Measurements from ENCODE around the gene RPP38. TPM values are rescaled to one million over a fixed set of nuclear protein-coding genes. Genes with fewer than 3 reads are reported as not detected.

Gene RPP38
- total RNA-seq, 1 donor from 2014 or later = 19.1 TPM

GRCh38 chr10:15106352-15107013, 9.3 kb downstream of the RPP38 start:
- peak; percentile 61 for DNase-seq (ENCODE audit: low spot score)

- no peak for DNase-seq (ENCODE audit: low spot score)
Measured at GRCh38 chr10:15112657-15113056, 15.5 kb downstream of the RPP38 start.

GRCh38 chr10:15113766-15114165, 16.6 kb downstream of the RPP38 start:
- no peak for DNase-seq (ENCODE audit: low spot score)

DNA sequence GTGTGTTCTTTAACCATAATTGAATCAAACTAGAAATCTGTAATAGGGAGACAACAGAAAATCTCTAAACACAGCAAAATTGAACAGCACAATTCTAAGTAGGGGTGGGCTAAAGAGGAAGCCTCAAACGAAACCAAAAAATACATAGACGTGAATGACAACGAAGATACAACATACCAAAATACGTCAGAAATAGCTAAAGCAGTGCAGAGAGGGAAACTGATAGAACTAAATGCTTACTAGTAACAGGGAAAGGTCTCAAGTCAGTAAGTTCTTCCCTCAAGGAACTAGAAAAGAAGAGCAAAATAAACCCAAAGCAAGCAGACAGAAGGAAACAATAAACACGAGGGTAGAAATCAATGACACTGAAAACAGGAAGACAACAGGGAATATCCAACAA, 19.1 kb downstream of the RPP38 start:
- DNase-seq (ENCODE audit: low spot score) = no peak

DNA sequence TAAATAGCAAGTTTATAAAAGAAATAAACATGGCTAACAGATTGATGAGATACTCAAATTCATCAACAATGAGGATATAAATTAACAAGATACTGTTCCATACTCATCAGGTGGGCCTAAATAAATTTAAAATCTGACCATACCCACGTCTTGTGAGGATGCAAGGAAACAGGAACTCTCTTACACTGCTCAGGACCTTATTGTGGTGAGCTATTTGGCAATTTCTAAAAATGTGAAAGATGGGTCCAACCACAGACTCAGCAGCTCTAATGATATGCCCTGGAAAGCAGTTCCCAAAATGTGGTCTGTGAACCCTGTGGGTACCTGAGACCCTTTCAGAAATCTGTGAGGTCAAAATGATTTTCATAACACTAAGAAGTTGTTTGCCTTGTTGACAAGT, 21.5 kb downstream of the RPP38 start:
- DNase-seq (ENCODE audit: low spot score) = no peak

GRCh38 chr10:15120523-15120922, 23.4 kb downstream of the RPP38 start:
- no peak for DNase-seq (ENCODE audit: low spot score)

- DNase-seq (ENCODE audit: low spot score) = no peak
Measured at GRCh38 chr10:15121707-15122106, 24.6 kb downstream of the RPP38 start.

- DNase-seq (ENCODE audit: low spot score) = no peak
Measured at GRCh38 chr10:15122477-15123030, 25.4 kb downstream of the RPP38 start.

- DNase-seq (ENCODE audit: low spot score) = no peak
Measured at GRCh38 chr10:15123749-15124184, 26.6 kb downstream of the RPP38 start.

GRCh38 chr10:15124190-15124589, 27.0 kb downstream of the RPP38 start:
- no peak for DNase-seq (ENCODE audit: low spot score)

- no peak for DNase-seq (ENCODE audit: low spot score)
Measured at GRCh38 chr10:15124908-15125307, 27.8 kb downstream of the RPP38 start.

DNA sequence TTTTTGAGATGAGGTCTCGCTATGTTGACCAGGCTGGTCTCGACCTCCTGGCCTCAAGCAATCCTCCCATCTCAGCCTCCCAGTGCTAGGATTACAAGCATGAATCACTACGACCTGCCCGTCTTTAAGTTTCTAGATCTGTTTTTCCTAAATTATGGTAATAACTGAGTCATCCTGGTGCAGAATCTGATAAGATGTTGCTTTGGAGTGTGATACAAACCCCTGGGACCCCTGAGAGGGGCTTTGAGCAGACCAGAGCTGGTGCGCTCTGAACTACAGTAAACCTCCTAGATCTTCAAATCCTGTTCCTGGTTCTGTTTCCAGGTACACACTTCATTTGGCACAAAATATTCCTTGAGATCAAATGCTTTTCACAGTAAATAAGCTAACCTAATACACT, 34.2 kb downstream of the RPP38 start:
- no peak for DNase-seq (ENCODE audit: low spot score)

DNA sequence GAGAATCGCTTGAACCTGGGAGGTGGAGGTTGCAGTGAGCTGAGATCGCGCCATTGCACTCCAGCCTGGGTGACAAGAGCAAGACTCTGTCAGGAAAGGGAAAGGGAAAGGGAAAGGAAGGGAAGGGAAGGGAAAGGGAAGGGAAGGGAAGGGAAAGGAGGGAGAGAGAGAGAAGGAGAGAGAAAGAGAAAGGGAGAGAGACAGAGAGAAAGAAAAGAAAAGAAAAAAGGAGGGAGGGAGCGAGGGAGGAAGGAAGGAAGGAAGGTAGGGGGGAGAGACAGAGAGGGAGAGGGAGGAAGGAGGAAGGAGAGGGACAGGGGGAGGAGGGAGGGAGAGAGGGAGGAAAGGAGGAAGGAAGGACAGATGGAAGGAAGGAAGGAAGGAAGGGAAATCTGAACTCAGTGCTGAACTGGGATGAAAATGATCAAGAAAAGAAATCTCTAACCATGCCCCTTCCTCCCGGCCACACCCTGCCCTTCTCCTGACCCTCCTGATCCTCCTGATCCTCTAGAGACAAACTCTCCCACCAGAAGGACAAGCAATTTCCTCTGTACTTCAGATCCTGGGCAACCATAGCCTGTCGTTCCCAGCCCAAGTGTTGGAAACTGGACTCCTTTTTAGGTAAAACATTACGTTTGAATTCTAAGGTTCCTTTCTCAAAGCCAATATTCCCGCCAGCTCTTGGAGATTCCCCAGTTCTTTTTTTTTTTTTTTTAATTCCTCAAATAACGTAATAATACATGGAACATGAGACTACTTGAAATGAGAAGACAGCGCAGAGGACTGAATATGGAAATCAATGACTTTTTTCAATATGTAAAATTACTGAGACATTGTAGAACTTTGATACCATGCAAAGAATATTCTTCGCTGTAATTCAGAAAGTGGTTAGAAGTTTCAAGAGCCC, 39.2 kb downstream of the RPP38 start:
- no peak for DNase-seq (ENCODE audit: low spot score)

DNA sequence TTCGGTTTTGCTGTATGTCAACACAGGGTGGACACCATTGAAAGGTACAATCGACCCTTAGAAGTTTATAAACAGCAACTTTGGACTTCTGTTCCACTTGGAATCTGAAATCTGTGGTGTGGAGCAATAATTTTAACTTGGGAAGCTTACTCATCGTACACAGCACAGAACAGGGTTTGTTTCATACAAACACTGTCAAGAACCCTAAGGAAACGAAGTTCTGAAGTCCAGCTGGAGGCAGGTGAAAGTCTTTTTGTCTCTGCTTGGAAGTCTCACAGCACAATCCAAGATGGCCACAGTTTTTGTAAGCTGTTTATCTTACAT, 39.8 kb downstream of the RPP38 start:
- DNase-seq (ENCODE audit: low spot score) = no peak

DNA sequence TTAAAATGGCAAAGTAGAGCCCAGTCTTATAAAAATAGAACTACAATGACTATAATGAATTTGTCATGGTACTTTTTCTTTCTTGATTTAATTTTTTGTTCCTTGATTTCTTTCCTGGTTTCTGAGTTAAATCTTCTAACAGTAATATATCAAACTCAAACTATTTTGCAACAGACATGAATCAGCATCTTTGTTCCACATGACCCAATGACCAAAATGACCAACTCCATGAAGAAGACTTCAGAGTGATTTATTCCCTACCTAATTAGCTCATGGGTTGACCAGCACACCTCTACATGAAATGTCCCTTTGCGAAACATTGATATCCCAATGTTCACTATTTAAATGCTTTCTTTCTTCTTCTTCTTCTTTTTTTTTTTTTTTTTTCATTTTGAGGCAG, 40.5 kb downstream of the RPP38 start:
- no peak for DNase-seq (ENCODE audit: low spot score)

GRCh38 chr10:15140698-15141097, 43.5 kb downstream of the RPP38 start:
- DNase-seq (ENCODE audit: low spot score) = no peak

DNA sequence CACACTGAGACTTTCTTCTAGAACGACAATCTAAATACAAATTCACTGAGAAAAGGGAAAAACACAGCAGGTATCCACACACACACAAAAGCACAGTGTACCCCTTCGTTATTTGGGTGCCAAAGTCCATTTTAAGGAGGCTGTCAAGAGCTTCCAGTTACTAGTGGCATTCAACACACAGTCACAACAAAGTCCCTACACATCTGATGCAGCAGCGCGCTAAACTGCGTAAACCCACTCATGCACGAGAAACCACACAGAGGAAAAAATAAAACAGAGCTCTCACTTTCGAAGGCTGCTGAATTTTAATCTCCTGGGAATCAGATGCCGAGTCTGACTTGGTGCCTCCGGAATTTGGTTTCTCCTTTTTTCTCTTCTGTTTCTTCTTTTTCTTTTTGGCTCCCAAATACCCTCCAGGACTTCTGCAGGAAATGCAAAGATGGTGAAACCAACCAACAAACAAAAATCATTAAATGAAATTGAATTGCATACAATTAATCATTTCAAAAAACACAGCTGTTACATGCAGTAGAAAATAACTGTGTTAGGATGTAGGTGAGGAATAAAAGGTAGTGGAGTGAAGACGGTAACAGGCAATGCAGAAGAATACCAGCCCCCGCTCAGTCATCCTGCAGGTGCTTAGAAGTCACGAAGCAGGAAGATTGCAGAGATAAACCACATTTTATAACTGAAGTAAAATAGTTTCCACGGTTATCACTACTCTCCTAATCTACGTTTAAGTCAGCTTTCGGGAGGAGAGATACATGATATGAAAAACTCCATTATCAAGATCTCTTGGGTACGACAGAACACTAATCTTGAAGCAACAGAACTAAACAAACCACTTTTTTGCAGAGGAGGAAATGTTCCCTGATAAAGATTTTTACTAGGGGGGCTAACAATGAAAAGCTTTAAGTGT, 44.2 kb downstream of the RPP38 start:
- no peak for DNase-seq (ENCODE audit: low spot score)

GRCh38 chr10:15144788-15145187, 47.6 kb downstream of the RPP38 start:
- no peak for DNase-seq (ENCODE audit: low spot score)

GRCh38 chr10:15146366-15146765, 49.2 kb downstream of the RPP38 start:
- no peak for DNase-seq (ENCODE audit: low spot score)

DNA sequence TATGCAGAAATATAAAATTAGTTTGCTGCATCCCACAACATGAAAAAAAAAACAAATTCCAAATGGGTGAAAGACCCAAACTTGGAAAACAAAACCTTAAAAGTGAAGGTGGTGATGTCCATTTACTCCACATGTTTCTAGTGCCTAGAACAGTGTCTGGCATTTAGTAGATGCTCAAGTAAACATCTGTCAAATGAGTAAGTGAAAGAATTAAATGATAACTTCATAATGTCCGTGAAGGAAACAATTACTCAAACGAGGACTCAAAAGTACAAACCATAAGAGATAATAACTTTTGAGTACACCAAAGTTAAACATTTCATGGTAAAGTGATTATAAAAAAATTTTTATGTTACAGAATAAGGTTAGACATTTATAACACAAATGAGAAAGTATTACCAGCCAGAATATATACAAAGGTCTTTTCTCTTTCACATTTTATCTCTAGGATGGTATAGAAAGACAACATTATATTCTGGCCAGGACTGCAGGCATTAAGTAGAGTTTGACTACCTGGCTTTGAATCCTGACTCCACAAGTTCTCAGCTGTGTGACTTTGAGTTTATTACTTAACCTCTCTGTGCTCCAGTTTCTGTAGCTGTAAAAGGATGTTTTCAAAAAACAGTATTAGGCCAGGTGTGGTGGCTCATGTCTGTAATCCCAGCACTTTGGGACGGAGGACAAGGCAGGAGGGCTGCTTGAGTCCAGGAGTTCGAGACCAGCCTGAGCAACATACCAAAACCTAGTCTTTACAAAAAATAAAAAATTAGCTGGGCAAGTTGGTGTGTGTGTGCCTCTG, 50.6 kb downstream of the RPP38 start:
- no peak for DNase-seq (ENCODE audit: low spot score)

All from ureter (tissue), 1 donor.